Activated T-cell treated with anti-CD3 and anti-CD28 coated beads, Interleukin-2, amount 50 U/mL, for 1 hour (primary cell): ENCODE results near the gene SNAPC3.
A peak's percentile ranks its signal among the peaks of the same experiment; 100 is the strongest.
"Not testable (repeated sequence)": the region's sequence is repeated elsewhere in the genome, so short reads cannot be mapped to it uniquely, and the experiment has no call there.

Experiments used
- DNase-seq: peaks from one replicate; pipeline ENCODE4 v3.0.0-alpha.2; 2020

SNAPC3 gene

DNA sequence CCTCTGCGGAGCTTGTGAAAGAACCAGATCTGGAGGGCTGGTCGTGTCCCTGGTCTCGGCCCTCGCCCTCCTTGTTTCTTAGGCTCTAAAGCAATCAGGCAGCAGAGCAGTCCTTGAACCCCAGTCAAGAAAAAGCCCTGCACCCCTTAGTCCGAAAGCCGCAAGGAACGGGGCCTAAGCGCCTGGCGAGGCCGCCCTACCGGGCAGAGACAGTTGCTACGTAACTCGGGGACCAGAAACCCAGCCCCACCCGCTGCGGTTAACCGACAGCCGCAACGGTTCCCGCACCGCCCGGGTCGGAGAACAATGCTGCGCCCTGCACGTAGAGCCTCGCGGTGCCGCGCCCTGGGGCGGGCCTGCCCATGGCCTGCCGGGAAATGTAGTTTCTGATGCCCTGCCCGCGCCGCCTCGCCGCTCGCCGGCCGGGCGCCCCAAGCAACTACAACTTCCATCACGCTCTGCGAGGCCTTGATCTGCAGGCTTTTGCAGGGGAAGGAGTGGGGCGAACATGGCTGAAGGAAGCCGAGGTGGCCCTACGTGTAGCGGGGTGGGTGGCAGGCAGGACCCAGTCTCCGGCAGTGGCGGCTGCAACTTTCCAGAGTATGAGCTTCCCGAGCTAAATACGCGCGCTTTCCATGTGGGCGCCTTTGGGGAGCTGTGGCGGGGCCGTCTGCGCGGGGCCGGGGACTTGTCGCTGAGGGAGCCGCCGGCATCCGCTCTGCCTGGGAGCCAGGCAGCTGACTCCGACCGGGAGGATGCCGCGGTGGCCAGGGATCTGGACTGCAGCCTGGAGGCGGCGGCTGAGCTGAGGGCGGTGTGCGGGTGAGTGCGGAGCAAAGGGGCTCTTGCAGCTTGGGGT is at the start of gene SNAPC3:
Gene SNAPC3, plus strand, starts transcription at position 505 of the 859 bp plus-strand sequence. Its CDS starts 4 bp downstream, at position 509.
- peak; percentile 92 for DNase-seq

DNA sequence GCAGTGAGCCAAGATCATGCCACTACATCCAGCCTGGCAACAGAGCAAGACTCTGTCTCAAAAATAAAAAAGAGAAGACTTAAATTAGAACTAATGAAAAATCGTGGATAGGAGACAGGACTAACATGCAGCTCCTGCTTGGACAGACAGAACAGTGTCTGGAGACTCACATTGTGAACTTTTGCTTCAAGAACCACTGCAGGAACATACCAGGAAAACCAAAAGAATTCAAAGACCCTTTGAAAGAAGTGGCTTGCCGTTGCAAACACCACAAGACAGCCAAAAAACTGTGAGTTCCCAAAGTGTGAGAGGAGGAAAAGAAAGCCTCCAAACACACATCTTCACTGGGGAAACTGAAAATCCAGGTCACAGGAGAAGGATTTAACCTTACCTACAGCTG is 48.8 kb upstream of the SNAPC3 start:
- no peak for DNase-seq

DNA sequence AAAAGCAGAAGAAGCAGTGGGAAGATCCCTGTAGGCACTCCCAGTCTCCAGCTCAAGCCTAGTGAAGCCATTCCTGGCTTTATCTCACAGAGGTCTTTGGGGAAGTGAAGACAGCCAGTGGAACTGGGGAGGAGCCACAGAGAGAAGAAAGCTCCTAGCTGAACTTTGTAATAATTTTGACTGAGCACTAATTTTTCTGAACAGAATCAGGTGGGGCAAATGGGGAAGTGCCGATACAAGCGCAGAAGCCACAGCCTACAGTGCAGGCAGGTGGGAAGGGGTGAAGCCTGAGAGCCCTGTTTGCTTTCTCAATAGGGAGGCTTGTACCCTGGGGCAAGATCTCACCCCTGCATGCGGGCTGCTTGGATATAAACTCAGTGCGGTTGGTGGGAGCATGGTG is 48.4 kb upstream of the SNAPC3 start:
- DNase-seq, result no peak

DNA sequence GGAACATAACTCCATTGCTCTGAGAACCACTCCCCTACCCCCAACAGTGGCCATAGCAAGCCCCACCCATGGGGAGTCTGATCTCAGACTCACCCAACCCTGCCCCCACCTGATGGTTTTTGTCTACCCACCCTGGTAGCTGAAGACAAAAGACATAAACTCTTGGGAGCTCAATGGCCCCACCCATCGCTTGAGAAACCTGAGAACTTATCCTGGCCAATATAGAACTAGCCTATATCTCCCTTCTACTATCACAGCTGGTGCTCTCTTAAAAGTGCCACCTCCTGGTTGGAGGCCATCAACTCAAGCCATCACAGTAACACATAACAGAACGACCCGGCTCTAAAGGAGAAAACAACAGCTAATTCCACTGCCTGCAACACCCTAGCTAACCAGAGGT is 47.9 kb upstream of the SNAPC3 start:
- no peak for DNase-seq

DNA sequence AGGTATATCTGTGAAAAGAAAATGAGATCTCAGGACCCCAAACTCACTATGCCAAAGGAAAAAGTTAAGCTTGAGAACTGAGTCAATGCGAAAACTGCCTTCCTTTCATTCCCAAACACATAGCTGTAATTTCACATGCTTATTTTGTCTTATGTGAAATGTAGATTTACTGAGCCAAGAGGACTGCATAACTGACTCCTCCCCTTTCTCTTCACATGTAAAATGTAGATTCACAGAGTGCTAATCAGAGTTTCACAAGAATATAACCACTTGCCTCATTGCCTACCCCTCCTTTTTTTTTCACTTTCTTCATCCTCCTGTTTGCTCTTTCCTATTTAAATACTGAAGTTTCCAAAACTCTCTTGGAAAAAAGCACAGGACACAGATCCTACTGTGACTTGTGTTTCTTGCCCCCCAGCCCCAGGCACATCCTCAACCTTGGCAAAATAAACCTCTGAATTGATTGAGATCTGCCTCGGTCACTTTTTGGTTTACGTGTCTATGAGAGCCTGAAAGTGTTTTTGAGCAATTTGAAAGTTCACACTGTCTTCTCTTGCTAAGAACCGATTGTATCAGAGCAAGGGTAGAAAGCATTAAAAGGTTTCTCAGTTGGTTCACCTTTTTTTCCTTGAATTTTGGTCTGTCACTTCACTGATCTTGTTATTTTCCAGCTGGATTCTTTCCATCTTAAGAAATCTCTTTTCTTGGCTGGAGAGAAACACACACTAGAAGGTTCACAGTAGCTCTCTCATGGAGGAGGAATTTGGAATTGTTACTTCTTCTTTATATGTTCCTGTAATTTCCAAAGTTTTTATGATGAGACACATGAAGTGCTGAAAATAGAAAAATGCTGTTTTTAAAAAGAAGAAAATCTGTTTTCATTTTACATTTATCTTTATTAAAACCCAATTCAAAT is 44.8 kb upstream of the SNAPC3 start:
- DNase-seq, result no peak

DNA sequence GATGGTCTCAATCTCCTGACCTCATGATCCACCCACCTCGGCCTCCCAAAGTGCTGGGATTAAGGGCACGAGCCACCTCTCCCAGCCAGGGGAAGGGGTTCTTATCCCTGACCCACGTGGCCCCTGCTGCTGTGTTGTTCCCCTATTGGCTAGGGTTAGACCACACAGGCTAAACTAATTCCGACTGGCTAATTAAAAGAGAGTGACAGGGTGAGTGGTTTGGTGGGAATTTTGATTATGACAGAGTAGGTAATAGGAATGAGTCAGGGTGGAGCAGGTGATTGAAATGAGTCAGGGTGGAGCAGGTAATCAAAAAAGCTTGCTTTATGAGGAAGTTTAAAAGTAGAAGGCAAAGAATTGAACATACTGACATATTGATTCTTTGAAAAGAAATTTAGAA is 43.4 kb upstream of the SNAPC3 start:
- not testable (repeated sequence) for DNase-seq

DNA sequence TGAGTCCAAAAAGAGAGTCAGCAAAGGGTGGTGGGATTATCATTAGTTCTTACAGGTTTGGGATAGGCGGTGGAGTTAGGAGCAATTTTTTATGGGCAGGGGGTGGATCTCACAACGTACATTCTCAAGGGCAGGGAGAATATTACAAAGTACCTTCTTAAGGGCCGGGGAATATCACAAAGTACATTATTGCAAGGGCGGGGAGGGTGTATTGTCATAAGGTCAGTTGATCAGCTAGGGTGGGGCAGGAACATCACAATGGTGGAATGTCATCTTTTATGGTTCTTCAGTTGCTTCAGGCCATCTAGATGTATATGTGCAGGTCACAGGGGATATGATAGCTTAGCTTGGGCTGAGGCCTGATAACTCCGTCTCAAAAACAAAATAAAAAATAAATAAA is 42.8 kb upstream of the SNAPC3 start:
- DNase-seq, result not testable (repeated sequence)

DNA sequence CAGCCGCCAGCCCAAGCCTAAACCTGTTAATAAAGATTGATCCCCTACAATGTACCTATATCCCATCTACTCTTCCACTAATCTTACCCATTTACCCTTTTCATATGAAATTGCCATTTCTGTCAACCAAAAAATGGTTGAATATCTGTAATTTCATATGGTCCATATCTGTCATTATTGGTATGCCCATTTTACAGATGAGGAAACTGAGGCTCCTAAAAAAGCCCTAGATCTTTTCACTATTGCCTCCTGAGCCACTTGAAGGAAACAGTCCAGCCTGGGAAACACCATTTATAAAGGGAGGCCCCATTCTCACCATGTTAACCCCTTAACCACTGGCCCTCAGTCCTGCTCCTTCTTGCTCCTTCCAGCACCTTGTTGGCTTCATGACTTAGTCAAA is 41.2 kb upstream of the SNAPC3 start:
- no peak for DNase-seq

DNA sequence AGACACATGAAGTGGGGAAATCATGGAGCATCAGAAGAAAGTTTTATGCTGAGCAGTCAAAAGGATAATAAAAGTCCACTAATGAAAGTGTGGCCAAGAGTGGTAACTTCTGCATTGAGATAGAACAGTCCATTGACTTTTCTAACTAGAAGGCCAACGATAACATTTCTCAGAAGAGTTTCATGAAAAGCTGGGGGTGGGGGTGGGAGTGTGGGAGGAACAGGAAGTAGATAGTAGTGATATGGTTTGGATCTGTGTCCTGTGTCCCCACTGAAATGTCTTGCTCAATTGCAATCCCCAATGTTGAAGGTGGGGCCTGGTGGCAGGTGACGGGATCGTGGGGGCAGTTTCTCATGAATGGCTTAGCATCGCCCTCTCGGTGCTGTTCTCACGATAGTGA is 36.2 kb upstream of the SNAPC3 start:
- DNase-seq, result no peak

DNA sequence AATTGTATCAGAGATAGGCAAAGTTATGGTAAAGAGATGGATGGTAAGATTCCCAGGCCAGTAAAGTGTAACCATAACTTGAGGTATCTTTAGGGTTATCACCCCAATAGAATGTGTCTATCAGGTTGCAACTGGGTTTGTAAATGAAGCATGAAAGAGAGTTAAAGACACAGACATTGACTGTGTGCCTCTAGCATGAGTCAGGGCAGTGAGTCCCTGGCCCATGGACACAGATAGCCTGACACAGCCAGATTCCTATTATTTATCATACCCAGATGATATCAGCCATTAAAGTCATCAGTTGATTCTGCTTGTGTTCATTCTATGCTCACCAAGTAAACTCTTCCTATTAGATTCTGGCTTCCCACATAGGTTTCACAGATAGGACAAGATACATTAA is 33.5 kb upstream of the SNAPC3 start:
- no peak for DNase-seq

DNA sequence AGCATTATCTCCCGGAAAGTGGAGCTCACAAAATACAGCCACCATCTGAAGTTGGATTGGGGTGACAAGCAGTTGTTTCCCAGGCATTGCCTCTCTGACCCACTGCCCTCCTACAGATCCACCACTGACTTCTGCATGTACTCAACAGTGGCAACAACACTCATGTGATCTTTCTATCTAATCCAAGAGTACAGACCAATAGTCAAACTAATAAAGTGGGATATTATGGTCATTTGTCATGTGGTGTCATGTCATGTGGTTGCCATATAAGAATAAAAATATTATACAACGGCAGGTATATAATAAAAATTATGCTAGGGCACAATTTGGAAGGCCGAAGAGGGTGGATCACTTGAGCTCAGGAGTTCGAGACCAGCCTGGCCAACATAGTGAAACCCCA is 33.0 kb upstream of the SNAPC3 start:
- no peak for DNase-seq

DNA sequence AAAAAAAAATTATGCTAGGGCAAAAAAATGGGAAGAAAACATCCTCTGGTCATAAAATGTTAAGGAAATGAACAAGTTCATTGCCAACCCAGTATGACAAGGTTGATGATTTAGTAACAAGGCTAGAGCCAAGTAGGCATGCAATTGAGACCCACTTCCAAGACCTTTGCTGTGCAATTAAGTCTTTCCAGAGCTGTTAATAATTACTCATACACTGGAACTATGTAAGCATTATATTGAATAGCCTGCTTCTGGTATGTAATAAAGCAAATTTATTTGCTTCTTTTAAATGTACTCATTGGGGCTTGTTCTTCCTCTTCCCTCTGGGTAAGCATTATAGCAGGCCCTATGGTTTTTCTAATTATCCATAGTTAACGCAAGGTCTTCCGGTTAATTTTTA is 32.5 kb upstream of the SNAPC3 start:
- no peak for DNase-seq

DNA sequence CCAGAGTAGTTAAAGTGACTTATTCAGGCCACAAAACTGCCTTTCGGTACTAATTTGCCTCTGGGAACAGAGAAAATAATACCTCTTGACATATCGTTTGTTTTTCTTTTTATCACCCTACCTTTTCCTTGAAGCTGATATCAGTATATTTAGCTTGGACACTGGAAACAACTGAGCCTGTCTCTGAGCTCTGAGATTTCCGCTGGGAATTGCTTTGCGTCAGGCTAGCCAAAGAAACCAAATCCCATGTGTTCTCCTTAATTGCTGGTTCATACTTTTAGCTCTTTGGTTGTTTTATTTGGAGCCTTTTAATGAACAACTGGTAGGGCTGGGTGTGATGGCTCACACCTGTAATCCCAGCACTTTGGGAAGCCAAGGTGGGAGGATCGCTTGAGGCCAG is 30.3 kb upstream of the SNAPC3 start:
- DNase-seq, result no peak

DNA sequence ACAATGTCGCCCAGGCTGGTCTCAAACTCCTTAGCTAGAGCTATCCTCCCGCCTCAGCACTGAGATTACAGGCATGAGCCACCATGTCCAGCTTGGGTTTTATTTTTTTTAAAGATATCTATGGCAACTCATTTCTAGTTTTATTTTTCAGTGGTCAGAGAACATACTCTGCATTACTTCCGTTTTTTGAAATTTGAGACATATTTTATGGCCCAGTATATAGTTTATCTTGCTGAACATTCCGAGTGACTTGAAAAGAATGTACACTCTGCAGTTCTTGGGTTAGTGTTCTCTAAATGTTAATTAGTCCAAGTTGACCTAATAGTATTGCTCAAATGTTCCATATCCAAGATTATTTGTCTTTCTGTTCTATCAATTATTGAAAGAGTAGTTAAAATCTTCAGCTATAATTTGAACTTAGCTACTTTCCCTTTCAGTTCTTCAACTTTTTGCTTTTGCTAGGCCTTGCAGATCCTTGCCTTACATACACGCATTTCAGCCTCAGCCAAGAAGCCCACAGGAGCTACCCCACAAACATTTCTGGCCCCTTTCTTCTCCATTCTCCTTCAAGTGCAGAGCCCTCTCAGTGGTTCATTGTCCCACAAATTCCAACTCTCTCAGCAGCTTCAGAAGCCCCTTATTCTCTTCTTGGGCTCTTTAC is 22.3 kb upstream of the SNAPC3 start:
- no peak for DNase-seq

DNA sequence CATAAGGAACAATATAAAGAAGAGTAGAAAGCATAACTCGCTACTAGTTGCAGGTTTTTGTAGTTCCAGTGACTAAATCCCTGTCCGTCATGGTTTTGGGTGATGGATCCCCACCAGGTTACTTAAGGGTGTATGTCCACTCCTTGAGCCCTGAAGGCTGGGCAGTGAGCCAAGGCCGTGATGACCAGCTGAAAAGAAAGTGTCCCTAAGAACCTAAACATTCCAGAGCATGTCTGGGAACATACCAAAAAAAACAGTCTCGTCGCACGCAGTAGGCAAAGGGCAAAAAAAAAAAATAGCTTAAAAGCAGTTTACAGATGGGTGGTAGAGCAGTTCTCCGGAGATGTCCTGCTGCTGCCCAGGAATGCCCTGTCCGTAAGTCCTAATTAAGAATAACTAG is 21.4 kb upstream of the SNAPC3 start:
- DNase-seq, result no peak

DNA sequence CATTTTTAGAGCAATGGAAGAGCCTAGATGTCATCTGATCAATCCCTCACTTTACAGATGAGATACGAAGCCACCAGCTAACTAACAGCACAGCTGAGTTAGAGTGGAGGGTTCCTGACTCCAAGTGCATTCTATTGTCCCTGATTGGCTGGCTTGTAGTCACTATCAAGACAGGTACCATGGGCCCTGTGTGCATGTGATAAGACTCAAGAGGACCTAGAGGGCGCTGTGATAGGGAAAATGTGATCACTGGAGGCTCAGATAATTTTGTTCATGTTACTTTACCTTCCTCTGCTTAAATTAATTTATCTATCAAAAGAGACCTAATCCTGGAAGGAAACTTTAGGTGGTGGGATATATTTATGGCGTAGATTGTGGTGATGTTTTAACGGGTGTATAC is 19.5 kb upstream of the SNAPC3 start:
- DNase-seq, result no peak

DNA sequence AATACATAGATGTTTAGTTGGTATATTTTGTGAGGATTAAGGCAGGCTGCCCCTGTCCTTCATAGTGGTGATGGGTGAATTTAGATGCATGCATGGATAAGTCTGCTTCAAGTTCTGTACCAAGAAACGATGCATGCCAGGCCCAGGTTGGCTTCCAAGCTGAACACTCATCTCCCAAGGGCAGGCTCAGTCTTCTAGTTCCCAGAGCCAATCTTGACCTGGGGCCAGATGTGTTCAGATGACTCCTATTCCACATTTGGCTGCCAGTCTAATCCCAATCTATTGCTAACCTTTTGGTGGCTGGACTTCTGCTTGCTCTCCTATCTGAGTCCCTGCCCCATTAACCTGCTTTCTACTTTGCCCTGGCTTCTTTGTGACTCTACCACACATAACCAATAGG is 18.5 kb upstream of the SNAPC3 start:
- no peak for DNase-seq

DNA sequence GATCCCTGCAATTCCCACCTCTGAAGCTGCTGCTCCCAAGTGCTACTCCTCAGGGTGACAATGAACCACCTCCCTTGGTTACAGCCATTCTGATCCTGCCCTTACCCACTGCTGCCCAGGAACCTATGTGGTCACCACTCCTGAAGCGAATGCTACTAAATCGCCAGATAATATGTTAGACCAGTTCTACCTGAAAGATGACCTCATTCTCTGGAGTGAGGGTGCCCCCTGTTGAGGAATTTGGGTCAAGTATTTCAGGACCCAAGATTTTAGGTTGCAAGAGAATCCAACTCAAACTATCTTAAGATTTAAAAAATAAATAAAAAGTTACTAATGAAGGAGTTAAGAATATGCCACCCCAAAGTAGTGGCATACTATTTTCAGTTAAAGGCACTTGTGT is 5.8 kb upstream of the SNAPC3 start:
- DNase-seq, result no peak

DNA sequence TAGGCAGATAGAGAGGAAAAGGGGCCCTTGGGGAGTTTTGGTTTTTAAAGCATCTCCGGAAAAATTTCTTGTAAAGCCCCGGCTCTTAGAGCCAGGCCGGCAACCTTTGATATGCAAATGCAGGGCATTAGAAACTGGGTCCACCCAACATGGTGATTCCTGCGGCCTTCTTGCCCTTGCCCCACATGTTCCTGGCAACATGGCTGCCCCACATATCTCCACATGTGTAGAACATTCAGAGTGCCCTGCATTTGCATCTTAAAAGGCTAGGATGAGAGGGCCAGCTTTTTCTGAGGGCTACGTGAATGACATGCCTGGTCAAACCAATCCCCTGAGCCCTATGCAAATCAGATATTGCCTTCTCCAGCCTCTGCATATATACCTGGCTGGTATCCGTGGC is 5.0 kb upstream of the SNAPC3 start:
- DNase-seq, result no peak

DNA sequence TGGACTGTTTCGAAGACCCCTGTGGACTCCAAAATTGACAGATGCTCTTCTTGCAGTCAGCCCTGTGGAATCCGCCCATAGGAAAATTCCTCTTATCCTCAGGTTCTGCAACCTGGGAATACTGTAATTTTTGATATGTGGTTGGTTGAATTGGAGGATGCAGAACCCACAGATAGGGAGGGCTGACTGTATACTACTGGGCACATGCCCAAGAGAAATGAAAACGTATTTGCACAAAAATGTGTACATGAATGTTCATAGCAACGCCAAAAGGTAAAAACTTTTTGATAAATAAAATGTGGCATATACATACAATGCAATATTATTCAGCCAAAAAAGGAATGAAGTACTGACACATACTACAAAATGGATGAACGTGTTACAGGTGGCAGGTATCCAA is 1.9 kb upstream of the SNAPC3 start:
- DNase-seq, result no peak

DNA sequence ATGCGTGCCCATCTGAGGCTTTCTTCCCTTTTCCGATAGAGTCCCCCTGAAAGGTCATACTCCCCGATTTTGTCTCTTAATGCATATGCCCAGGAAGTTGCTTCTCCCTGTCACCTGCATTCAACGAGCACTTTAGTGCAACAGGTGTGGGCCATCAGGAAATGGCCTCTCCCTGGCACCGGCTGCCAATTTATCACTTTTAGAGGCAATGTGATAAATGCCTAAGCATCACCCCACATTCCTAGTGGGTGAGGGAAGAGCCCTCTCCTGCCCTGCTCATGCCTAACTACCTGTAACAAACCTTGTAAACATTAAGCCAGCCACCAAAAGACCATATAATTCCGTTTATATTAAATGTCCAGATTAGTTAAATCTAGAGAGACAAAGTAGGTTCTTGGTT is 1.1 kb upstream of the SNAPC3 start:
- no peak for DNase-seq

DNA sequence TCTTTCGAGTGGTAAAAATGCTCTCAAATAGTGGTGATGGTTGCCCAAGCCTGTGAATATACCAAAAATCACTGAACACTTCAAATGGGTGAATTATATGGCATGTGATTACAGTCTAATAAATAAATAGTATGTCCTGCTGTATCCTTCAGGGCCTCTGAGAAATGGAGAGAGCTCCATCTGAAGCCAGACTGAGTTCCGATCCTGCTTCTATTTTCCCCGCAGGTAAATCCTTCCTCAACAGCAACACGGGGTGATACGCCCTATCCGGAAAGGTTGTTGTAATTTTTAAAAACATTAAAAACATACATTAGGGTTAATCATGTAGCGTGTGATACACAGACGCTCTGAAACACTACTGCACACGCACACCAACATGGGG is 695 bp upstream of the SNAPC3 start:
- no peak for DNase-seq

DNA sequence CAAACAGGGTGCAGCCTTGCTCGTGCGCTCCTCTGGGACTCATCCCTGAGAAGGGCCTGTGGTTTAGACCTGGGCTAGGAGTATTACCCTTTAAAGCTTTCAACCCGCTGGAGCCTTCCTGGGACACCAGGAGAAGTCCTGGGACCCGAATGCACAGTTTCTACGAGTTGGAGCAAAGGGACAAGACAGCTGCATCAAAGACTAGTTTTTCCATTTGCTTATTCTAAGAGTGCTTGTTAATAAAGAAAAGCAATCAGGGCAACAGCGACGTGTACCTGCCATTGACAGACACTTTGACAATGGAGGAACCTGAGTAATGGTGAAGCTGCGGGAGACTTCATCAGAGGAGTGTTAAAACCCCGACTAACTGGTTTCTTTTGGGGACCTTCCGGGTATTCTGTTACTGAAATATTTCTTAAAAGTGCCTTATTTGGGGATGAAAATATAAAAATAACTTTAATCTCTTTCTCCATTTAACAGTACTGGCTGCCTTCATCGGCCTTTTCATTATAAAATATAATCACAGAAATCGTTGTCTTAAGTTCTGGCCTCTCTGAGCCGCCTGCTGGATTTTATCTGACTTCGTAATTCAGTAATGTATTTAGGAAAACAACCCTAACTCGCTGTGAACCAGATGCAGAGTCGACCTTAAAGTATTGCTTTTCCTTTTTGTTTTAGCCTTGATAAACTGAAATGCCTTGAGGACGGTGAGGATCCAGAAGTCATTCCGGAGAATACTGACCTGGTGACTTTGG is 732 bp downstream of the SNAPC3 start:
- no peak for DNase-seq
